CD14-positive monocyte (primary cell): ENCODE results near the gene BAG5. TPM values are rescaled to one million over a fixed set of nuclear protein-coding genes. Genes with fewer than 3 reads are reported as not detected.

Experiments used
- DNase-seq, 3 donors: peaks; one replicate each; pipeline ENCODE4 v3.0.0-alpha.2; 2011 to 2022
- H2AFZ ChIP-seq: 2 replicates; pipeline ENCODE4 v1.6.0; 2012; ENCODE audit warnings: mild to moderate bottlenecking, low read depth, low read length, inconsistent platforms; ENCODE audit not compliant: insufficient read depth, poor library complexity, severe bottlenecking
- H3K27ac ChIP-seq, 2 donors: 1 replicate in 1 of 2; 2 replicates in 1 of 2; pipeline ENCODE4 v1.5.1; 2012 to 2013; ENCODE audit warnings: low read length in 2 of 2, control low read depth in 1 of 2, inconsistent platforms in 1 of 2, low read depth in 1 of 2, mild to moderate bottlenecking in 1 of 2
- H3K27me3 ChIP-seq, 2 donors: one replicate each; pipeline versions ENCODE4 v1.6.0 to v1.6.1; 2011 to 2013; ENCODE audit warnings: low read length in 2 of 2; ENCODE audit not compliant: control insufficient read depth in 2 of 2, insufficient read depth in 2 of 2
- H3K36me3 ChIP-seq, 2 donors: replicated peaks in 1 of 2; 1 replicate in 1 of 2; 2 replicates in 1 of 2; pipeline versions ENCODE4 v1.5.1 to v1.6.1; 2012 to 2013; ENCODE audit warnings: low read length in 2 of 2, control low read depth in 1 of 2, inconsistent platforms in 1 of 2, mild to moderate bottlenecking in 1 of 2; ENCODE audit not compliant: insufficient read depth in 2 of 2, control insufficient read depth in 1 of 2
- H3K4me1 ChIP-seq, 2 donors: 1 replicate in 1 of 2; 2 replicates in 1 of 2; pipeline versions ENCODE4 v1.5.1 to v1.6.1; 2012 to 2013; ENCODE audit warnings: low read length in 2 of 2, control low read depth in 1 of 2, inconsistent platforms in 1 of 2, mild to moderate bottlenecking in 1 of 2, moderate library complexity in 1 of 2; ENCODE audit not compliant: insufficient read depth in 2 of 2, control insufficient read depth in 1 of 2
- H3K4me2 ChIP-seq: replicated peaks from 2 replicates; pipeline ENCODE3; 2012; ENCODE audit warnings: low read length, moderate library complexity, mild to moderate bottlenecking; ENCODE audit not compliant: poor library complexity, severe bottlenecking; ENCODE audit errors: extremely low read depth
- H3K4me3 ChIP-seq, 3 experiments: fragments of 200-600 bp in 1 of 3; sonication (generic) in 1 of 3; replicated peaks in 1 of 3; 1 replicate in 2 of 3; 2 replicates in 1 of 3; pipeline ENCODE4 v1.5.1; 2011 to 2013; ENCODE audit warnings: low read length in 3 of 3, mild to moderate bottlenecking in 3 of 3, control low read depth in 2 of 3, low read depth in 2 of 3, inconsistent platforms in 1 of 3, moderate library complexity in 1 of 3
- H3K79me2 ChIP-seq: 2 replicates; pipeline ENCODE4 v1.6.0; 2012; ENCODE audit warnings: mild to moderate bottlenecking, control low read depth, inconsistent platforms, low read length, moderate library complexity; ENCODE audit not compliant: insufficient read depth
- H3K9ac ChIP-seq: 2 replicates; pipeline ENCODE4 v1.6.0; 2017; ENCODE audit warnings: low read length, mild to moderate bottlenecking; ENCODE audit not compliant: insufficient read depth, poor library complexity, severe bottlenecking
- H3K9me3 ChIP-seq, 2 donors: replicated peaks in 1 of 2; 1 replicate in 1 of 2; 2 replicates in 1 of 2; pipeline versions ENCODE4 v1.5.1 to v1.6.1; 2012 to 2013; ENCODE audit warnings: low read length in 2 of 2, control low read depth in 1 of 2; ENCODE audit not compliant: control insufficient read depth in 1 of 2, insufficient read depth in 1 of 2
- H4K20me1 ChIP-seq: 2 replicates; pipeline ENCODE4 v1.6.0; 2012; ENCODE audit warnings: mild to moderate bottlenecking, low read length, control low read depth, moderate library complexity; ENCODE audit not compliant: insufficient read depth
- H3K27ac Mint-ChIP-seq, 7 donors: one replicate each; pipeline ENCODE4 v1.8.0; 2020; ENCODE audit warnings: mild to moderate bottlenecking in 7 of 7, mixed read lengths in 7 of 7, moderate library complexity in 6 of 7, inconsistent platforms in 2 of 7
- H3K27me3 Mint-ChIP-seq, 3 donors: one replicate each; pipeline ENCODE4 v1.8.0; 2021 to 2022; ENCODE audit warnings: low read depth in 3 of 3, mild to moderate bottlenecking in 3 of 3, mixed read lengths in 3 of 3, moderate library complexity in 3 of 3, inconsistent platforms in 1 of 3
- H3K36me3 Mint-ChIP-seq, 2 donors: one replicate each; pipeline ENCODE4 v1.8.0; 2020; ENCODE audit warnings: mixed read lengths in 2 of 2, inconsistent platforms in 1 of 2, mild to moderate bottlenecking in 1 of 2
- H3K4me1 Mint-ChIP-seq: one replicate; pipeline ENCODE4 v1.8.0; 2020; ENCODE audit warnings: mild to moderate bottlenecking, mixed read lengths
- H3K4me3 Mint-ChIP-seq, 2 donors: one replicate each; pipeline ENCODE4 v1.8.0; 2020; ENCODE audit warnings: mild to moderate bottlenecking in 2 of 2, mixed read lengths in 2 of 2, moderate library complexity in 1 of 2
- H3K9me3 Mint-ChIP-seq, 7 donors: one replicate each; pipeline ENCODE4 v1.8.0; 2020 to 2022; ENCODE audit warnings: mixed read lengths in 7 of 7, mild to moderate bottlenecking in 6 of 7, moderate library complexity in 6 of 7, inconsistent platforms in 2 of 7
- CTCF ChIP-seq: fragments of 200-600 bp; IDR thresholded peaks from one replicate; pipeline ENCODE4 v1.8.0; 2022; ENCODE audit warnings: antibody characterized with exemption, mild to moderate bottlenecking
- WGBS: methylation state at CpG from one replicate; pipeline ENCODE4 v1.1.5; 2013; ENCODE audit warnings: missing lambda C conversion rate; ENCODE audit not compliant: insufficient coverage; 5-methylcytosine and 5-hydroxymethylcytosine counted together
- intact Hi-C, 2 donors: fragments of 100-400 bp; cut with micrococcal nuclease; formaldehyde crosslinking; loops; one replicate each; pipeline versions ENCODE4 v1.15.0 to v1.15.1; 2023
- polyA plus RNA-seq, 3 donors: library from polyadenylated mRNA; depleted of rRNA in 1 of 3; unstranded in 2 of 3; stranded (reverse) in 1 of 3; fragments of 300-500 nt in 2 of 3; fragments of >200 nt in 1 of 3; fragmentation: Illumina TruSeq in 2 of 3; gene quantifications; 1 replicate in 2 of 3; 2 replicates in 1 of 3; pipeline ENCODE4 v1.2.3, GENCODE V29; 2012 to 2021

Gene BAG5
- polyA plus RNA-seq, 3 donors = 4.7 to 33.1 (median 30.1) TPM

GRCh38 chr14:103548463-103549351 lies 13.8 kb downstream of the BAG5 start:
- H3K4me3 Mint-ChIP-seq = no peak overlapping the region
- Histone ChIP-seq H2AFZ (no peak overlapping the region), H3K27ac (no peak overlapping the region), H3K79me2 (no peaks in the 10 kb centered on the region), H3K4me1 (no peaks in the 10 kb centered on the region), H3K36me3 (peaks cover 0 to 12% of the 10 kb centered on the region in 2 donors), H4K20me1 (peaks cover 38% of the 10 kb centered on the region), H3K4me2 (no peak overlapping the region), H3K4me3 (no peak overlapping the region), H3K27me3 (no peaks in the 10 kb centered on the region), H3K9me3 (no peaks in the 10 kb centered on the region), H3K9ac (no peak overlapping the region)
- TF ChIP-seq CTCF = no peak
- H3K27me3 Mint-ChIP-seq = peaks cover 0 to 4% (median 1%) of the 10 kb centered on the region in 3 donors
- no peaks in the 10 kb centered on the region for H3K4me1 Mint-ChIP-seq
- no peak for DNase-seq
- H3K9me3 Mint-ChIP-seq = no peaks in the 10 kb centered on the region
- intact Hi-C loops = loop anchor here in 1 of 2 donors (5.0 kb wide), 1 partner anchor 46 kb away; no protein-coding TSS in a partner anchor
- peak overlapping the region in 1 of 7 donors; percentile 31 for H3K27ac Mint-ChIP-seq
- 92% methylated on average over 27 of the region's 27 CpGs for WGBS
- H3K36me3 Mint-ChIP-seq = no peaks in the 10 kb centered on the region

GRCh38 chr14:103547941-103548462 lies 14.5 kb downstream of the BAG5 start:
- WGBS = 94% methylated on average over 16 of the region's 18 CpGs
- H3K27me3 Mint-ChIP-seq = peaks cover 0 to 4% (median 1%) of the 10 kb centered on the region in 3 donors
- DNase-seq = no peak
- Histone ChIP-seq H3K4me1 (no peaks in the 10 kb centered on the region), H4K20me1 (peaks cover 33% of the 10 kb centered on the region), H3K27ac (no peak overlapping the region), H3K4me3 (no peak overlapping the region), H3K36me3 (peaks cover 0 to 8% of the 10 kb centered on the region in 2 donors), H3K9ac (no peak overlapping the region), H3K27me3 (no peaks in the 10 kb centered on the region), H3K79me2 (no peaks in the 10 kb centered on the region), H3K4me2 (no peak overlapping the region), H2AFZ (no peak overlapping the region), H3K9me3 (no peaks in the 10 kb centered on the region)
- intact Hi-C loops = loop anchor here (2.0 to 5.0 kb wide), 2 partner anchors 46 to 47 kb away; no protein-coding TSS in a partner anchor
- no peaks in the 10 kb centered on the region for H3K4me1 Mint-ChIP-seq
- H3K9me3 Mint-ChIP-seq = no peaks in the 10 kb centered on the region
- no peaks in the 10 kb centered on the region for H3K36me3 Mint-ChIP-seq
- H3K27ac Mint-ChIP-seq = peak overlapping the region in 2 of 7 donors; percentile 23 to 31
- no peak overlapping the region for H3K4me3 Mint-ChIP-seq
- no peak for TF ChIP-seq CTCF
